Cardiac muscle cell (in vitro differentiated cells and primary cell): ENCODE results near the gene ISCA1. TPM values are rescaled to one million over a fixed set of nuclear protein-coding genes. Genes with fewer than 3 reads are reported as not detected.
A peak's percentile ranks its signal among the peaks of the same experiment; 100 is the strongest.

ENCODE experiments used
- DNase-seq, 2 donors: peaks; one replicate each; pipeline versions ENCODE4 v3.0.0 to v3.0.0-alpha.2; 2010 to 2017; ENCODE audit warnings: low read depth in 1 of 2, low spot score in 1 of 2
- H3K27ac ChIP-seq: fragments of 200-600 bp; sonication (generic); 2 replicates; pipeline ENCODE4 v1.5.1; 2016
- H3K27me3 ChIP-seq: fragments of 200-600 bp; sonication (generic); 2 replicates; pipeline ENCODE4 v1.6.0; 2016; ENCODE audit warnings: control low read depth
- H3K36me3 ChIP-seq: fragments of 200-600 bp; sonication (generic); 2 replicates; pipeline ENCODE4 v1.5.1; 2016; ENCODE audit warnings: control low read depth
- H3K4me1 ChIP-seq: fragments of 200-600 bp; sonication (generic); 2 replicates; pipeline ENCODE4 v1.8.1; 2017; ENCODE audit warnings: low read depth, mild to moderate bottlenecking, mixed run types
- H3K4me3 ChIP-seq: fragments of 200-600 bp; sonication (generic); 2 replicates; pipeline ENCODE4 v1.5.1; 2016; ENCODE audit warnings: mild to moderate bottlenecking
- H3K9me3 ChIP-seq: fragments of 200-600 bp; sonication (generic); 2 replicates; pipeline ENCODE4 v1.5.1; 2017; ENCODE audit warnings: low read depth, mild to moderate bottlenecking, control low read depth
- CTCF ChIP-seq: IDR thresholded peaks from 2 replicates; pipeline ENCODE4 v1.5.1; 2012; ENCODE audit warnings: low read depth, mild to moderate bottlenecking, low read length
- polyA plus RNA-seq: library from polyadenylated mRNA; unstranded; fragments of >200 nt; fragmentation: Nextera tagmentation; extraction: Ambion mirVana; gene quantifications from 2 replicates; pipeline ENCODE4 v1.2.1, GENCODE V29; 2016
- total RNA-seq: library from RNA; depleted of rRNA; stranded (reverse); fragments of >200 nt; gene quantifications from 2 replicates; pipeline ENCODE4 v1.2.3, GENCODE V29; 2016

Gene ISCA1
- total and polyA plus RNA-seq, 2 experiments from 2014 or later, result 37.6 to 69.3 TPM

GRCh38 chr9:86248746-86249145 lies 33.6 kb downstream of the ISCA1 start:
- Histone ChIP-seq H3K27me3 (no peaks in the 10 kb centered on the region), H3K4me1 (no peaks in the 10 kb centered on the region), H3K36me3 (no peaks in the 10 kb centered on the region), H3K9me3 (no peaks in the 10 kb centered on the region), H3K27ac (no peak overlapping the region), H3K4me3 (no peak overlapping the region)
- DNase-seq, result no peak
- no peak for TF ChIP-seq CTCF

- no peaks in the 10 kb centered on the region for H3K36me3 ChIP-seq
- no peak overlapping the region for H3K4me3 ChIP-seq
- no peak for TF ChIP-seq CTCF
- H3K27ac ChIP-seq, result no peak overlapping the region
- no peaks in the 10 kb centered on the region for H3K9me3 ChIP-seq
- peak in 1 of 2 donors; percentile 25 for DNase-seq
- H3K4me1 ChIP-seq, result no peaks in the 10 kb centered on the region
- H3K27me3 ChIP-seq, result no peaks in the 10 kb centered on the region
These were observed 35.6 kb downstream of the ISCA1 start for GRCh38 chr9:86246752-86247161.

GRCh38 chr9:86242071-86242470 lies 40.3 kb downstream of the ISCA1 start:
- Histone ChIP-seq H3K4me3 (no peak overlapping the region), H3K9me3 (no peaks in the 10 kb centered on the region), H3K27me3 (no peaks in the 10 kb centered on the region), H3K4me1 (no peaks in the 10 kb centered on the region), H3K36me3 (no peaks in the 10 kb centered on the region), H3K27ac (no peak overlapping the region)
- TF ChIP-seq CTCF, result no peak
- peak in 1 of 2 donors; percentile 20 for DNase-seq

- Histone ChIP-seq H3K4me1 (no peaks in the 10 kb centered on the region), H3K36me3 (no peaks in the 10 kb centered on the region), H3K27ac (no peak overlapping the region), H3K9me3 (no peaks in the 10 kb centered on the region), H3K4me3 (no peak overlapping the region), H3K27me3 (no peaks in the 10 kb centered on the region)
- no peak for DNase-seq
- TF ChIP-seq CTCF, result no peak
These were observed 41.1 kb downstream of the ISCA1 start for GRCh38 chr9:86241216-86241615.

GRCh38 chr9:86238861-86239770 lies 43.2 kb downstream of the ISCA1 start:
- no peak overlapping the region for H3K27ac ChIP-seq
- H3K27me3 ChIP-seq, result no peaks in the 10 kb centered on the region
- H3K36me3 ChIP-seq, result no peaks in the 10 kb centered on the region
- H3K4me3 ChIP-seq, result no peak overlapping the region
- no peaks in the 10 kb centered on the region for H3K9me3 ChIP-seq
- peak in 1 of 2 donors; percentile 8 for DNase-seq
- no peaks in the 10 kb centered on the region for H3K4me1 ChIP-seq
- peak; percentile 6 for TF ChIP-seq CTCF
